Omental fat pad (tissue), 4 donors: ENCODE data around the gene AIPL1. TPM values are rescaled to one million over a fixed set of nuclear protein-coding genes. Genes with fewer than 3 reads are reported as not detected.

Experiments used
- ATAC-seq: fragments of 150-250 bp; one replicate; pipeline ENCODE4 v1.9.1; 2016; ENCODE audit warnings: mild to moderate bottlenecking, moderate library complexity; ENCODE audit not compliant: low FRiP score
- DNase-seq: peaks from one replicate; pipeline ENCODE4 v3.0.0-alpha.2; 2019; ENCODE audit warnings: low spot score
- total RNA-seq, 4 donors: library from RNA; depleted of rRNA; stranded (reverse); fragments of >200 nt; gene quantifications; one replicate each; pipeline ENCODE4 v1.1.0, GENCODE V29; 2016
- TF ChIP-seq, protein P1 (sequence below), 3 donors: fragments of 450-650 bp; IDR thresholded peaks; one replicate each; pipeline ENCODE4 v1.5.1; 2016 to 2017; ENCODE audit warnings: antibody characterized with exemption in 3 of 3, mild to moderate bottlenecking in 3 of 3, moderate library complexity in 2 of 3

Gene AIPL1
- total RNA-seq, 4 donors from 2014 or later = not detected

DNA sequence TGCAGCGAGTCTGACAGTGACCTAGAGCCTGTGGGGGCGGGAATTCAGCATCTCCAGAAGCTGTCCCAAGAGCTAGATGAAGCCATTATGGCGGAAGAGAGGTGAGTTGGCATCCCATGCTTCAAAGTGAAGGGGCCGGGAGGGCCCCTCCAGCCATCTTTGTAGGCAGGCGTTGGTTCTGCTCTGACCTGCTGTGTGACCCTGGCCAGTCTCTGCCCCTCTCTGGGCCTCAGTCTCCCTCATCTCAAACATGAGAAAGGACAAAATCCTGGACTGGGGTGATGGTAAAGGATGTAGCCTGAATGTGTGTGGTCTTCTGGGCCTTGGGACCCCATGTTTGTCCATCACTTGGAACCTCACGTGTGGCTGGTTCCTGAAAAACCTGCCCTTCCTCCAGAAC, 14.4 kb upstream of the AIPL1 start:
- TF ChIP-seq, protein P1, sequence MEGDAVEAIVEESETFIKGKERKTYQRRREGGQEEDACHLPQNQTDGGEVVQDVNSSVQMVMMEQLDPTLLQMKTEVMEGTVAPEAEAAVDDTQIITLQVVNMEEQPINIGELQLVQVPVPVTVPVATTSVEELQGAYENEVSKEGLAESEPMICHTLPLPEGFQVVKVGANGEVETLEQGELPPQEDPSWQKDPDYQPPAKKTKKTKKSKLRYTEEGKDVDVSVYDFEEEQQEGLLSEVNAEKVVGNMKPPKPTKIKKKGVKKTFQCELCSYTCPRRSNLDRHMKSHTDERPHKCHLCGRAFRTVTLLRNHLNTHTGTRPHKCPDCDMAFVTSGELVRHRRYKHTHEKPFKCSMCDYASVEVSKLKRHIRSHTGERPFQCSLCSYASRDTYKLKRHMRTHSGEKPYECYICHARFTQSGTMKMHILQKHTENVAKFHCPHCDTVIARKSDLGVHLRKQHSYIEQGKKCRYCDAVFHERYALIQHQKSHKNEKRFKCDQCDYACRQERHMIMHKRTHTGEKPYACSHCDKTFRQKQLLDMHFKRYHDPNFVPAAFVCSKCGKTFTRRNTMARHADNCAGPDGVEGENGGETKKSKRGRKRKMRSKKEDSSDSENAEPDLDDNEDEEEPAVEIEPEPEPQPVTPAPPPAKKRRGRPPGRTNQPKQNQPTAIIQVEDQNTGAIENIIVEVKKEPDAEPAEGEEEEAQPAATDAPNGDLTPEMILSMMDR (IDR thresholded peaks at IDR 0.05) = no peak
- ATAC-seq (no peak), DNase-seq (no peak)

- TF ChIP-seq, protein P1 (IDR thresholded peaks at IDR 0.05) = no peak
- ATAC-seq (no peak), DNase-seq (no peak)
These were observed 13.6 kb upstream of the AIPL1 start for GRCh38 chr17:6448473-6448872.

- ATAC-seq (no peak), DNase-seq (no peak)
- TF ChIP-seq, protein P1 (IDR thresholded peaks at IDR 0.05) = no peak
These were observed 11.7 kb upstream of the AIPL1 start for GRCh38 chr17:6446516-6447100.

DNA sequence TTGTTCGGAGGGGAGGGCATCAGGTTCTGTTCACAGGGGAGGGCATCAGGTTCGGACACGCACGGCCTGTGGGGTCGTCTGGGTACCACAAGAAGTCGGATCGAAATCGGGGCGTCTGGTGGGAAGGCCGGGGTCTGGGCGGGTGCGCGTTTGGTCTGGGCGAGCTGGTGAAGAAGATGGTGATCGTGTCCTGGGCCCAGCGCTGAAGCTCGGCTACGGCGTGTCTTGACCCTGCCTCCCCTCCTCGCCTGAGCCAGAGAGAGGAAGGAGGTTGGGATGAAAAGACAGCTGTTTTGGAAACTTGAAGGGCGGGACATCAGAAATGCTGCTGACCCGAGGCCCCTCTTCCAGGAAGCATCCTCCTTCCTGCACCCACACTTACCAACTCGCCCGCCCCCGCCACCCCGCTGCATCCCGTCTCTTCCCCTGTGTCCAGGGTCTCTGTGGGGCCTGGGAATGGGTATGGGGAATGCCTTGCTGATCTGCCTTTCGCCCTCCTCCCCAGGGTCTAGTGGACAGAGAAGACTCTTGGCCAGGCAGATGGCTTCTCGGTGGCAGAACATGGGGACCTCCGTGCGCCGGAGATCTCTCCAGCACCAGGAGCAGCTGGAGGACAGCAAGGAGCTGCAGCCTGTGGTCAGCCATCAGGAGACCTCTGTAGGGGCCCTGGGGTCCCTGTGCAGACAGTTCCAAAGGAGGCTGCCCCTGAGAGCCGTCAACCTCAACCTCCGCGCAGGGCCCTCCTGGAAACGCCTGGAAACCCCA, 9.8 kb upstream of the AIPL1 start:
- DNase-seq = no peak
- TF ChIP-seq, protein P1 (IDR thresholded peaks at IDR 0.05) = no peak
- ATAC-seq = no peak

GRCh38 chr17:6443692-6444570, 9.0 kb upstream of the AIPL1 start, which contains the start of gene PIMREG:
Gene PIMREG, plus strand, starts transcription at chr17:6444455. Its CDS starts 656 bp downstream, at chr17:6445111.
- ATAC-seq = peak; percentile 97

GRCh38 chr17:6442775-6443174, 7.9 kb upstream of the AIPL1 start:
- DNase-seq (no peak), ATAC-seq (no peak)
- TF ChIP-seq, protein P1 (IDR thresholded peaks at IDR 0.05) = no peak

More at GRCh38 chr17:6443692-6444570, 9.0 kb upstream of the AIPL1 start, which contains the start of gene PIMREG:
- TF ChIP-seq, protein P1 (IDR thresholded peaks at IDR 0.05) = no peak
- DNase-seq = peak; percentile 90
